ENCODE data around the gene FRY.

DNA sequence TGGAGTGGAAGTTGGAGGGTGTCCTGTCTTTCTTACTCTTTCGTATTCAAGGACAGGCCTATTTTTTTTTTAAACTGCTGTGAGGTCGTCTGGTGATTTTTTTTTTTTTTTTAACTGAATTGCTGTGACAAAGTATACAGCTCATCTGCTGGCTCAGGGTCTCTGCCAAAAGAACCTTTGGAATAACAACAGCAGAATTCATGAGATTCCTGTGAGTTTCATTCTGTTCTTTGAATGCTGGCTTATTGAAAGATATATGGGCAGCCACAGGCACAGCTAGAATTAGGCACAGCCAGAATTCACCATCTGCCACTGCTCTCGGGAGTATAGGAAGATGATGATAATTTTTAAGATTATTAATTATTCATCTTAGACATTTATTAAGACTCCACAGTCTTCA is 21.4 kb upstream of the FRY start:
- TF ChIP-seq, protein P1, sequence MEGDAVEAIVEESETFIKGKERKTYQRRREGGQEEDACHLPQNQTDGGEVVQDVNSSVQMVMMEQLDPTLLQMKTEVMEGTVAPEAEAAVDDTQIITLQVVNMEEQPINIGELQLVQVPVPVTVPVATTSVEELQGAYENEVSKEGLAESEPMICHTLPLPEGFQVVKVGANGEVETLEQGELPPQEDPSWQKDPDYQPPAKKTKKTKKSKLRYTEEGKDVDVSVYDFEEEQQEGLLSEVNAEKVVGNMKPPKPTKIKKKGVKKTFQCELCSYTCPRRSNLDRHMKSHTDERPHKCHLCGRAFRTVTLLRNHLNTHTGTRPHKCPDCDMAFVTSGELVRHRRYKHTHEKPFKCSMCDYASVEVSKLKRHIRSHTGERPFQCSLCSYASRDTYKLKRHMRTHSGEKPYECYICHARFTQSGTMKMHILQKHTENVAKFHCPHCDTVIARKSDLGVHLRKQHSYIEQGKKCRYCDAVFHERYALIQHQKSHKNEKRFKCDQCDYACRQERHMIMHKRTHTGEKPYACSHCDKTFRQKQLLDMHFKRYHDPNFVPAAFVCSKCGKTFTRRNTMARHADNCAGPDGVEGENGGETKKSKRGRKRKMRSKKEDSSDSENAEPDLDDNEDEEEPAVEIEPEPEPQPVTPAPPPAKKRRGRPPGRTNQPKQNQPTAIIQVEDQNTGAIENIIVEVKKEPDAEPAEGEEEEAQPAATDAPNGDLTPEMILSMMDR (IDR thresholded peaks at IDR 0.05): no peak
- TF ChIP-seq POLR2A (IDR thresholded peaks at IDR 0.05): no peak

All from heart left ventricle (tissue), 13 donors.